Breast epithelium (tissue), 4 donors: ENCODE data around the gene TUBB1. TPM values are rescaled to one million over a fixed set of nuclear protein-coding genes. Genes with fewer than 3 reads are reported as not detected.
"Not testable (repeated sequence)": the region's sequence is repeated elsewhere in the genome, so short reads cannot be mapped to it uniquely, and the experiment has no call there.

Source experiments
- DNase-seq, 2 donors: peaks; one replicate each; pipeline ENCODE4 v3.0.0-alpha.2; 2019; ENCODE audit warnings: low spot score in 2 of 2
- H3K27ac ChIP-seq, 2 donors: fragments of 200-600 bp; sonication (generic) in 1 of 2; one replicate each; pipeline ENCODE4 v1.5.1; 2016 to 2019; ENCODE audit warnings: mild to moderate bottlenecking in 1 of 2
- H3K27me3 ChIP-seq, 2 donors: fragments of 200-600 bp; sonication (generic) in 1 of 2; one replicate each; pipeline versions ENCODE4 v1.5.1 to v1.6.0; 2017 to 2019; ENCODE audit warnings: control low read depth in 1 of 2, mild to moderate bottlenecking in 1 of 2
- H3K36me3 ChIP-seq: fragments of 200-600 bp; one replicate; pipeline ENCODE4 v1.5.1; 2019
- H3K4me1 ChIP-seq, 2 donors: fragments of 200-600 bp; sonication (generic); one replicate each; pipeline ENCODE4 v1.5.1; 2016 to 2019; ENCODE audit warnings: control low read depth in 1 of 2
- H3K4me3 ChIP-seq, 3 donors: fragments of 200-600 bp; sonication (generic); 1 replicate in 2 of 3; 2 replicates in 1 of 3; pipeline ENCODE4 v1.5.1; 2016 to 2019; ENCODE audit warnings: mild to moderate bottlenecking in 3 of 3, moderate library complexity in 2 of 3
- H3K9me3 ChIP-seq, 2 donors: fragments of 200-600 bp; sonication (generic) in 1 of 2; one replicate each; pipeline ENCODE4 v1.5.1; 2016 to 2019; ENCODE audit warnings: control low read depth in 1 of 2
- CTCF ChIP-seq, 3 donors: fragments of 450-650 bp; IDR thresholded peaks; one replicate each; pipeline ENCODE4 v1.5.1; 2016 to 2017; ENCODE audit warnings: antibody characterized with exemption in 3 of 3, mild to moderate bottlenecking in 3 of 3, moderate library complexity in 3 of 3
- POLR2A ChIP-seq: fragments of 450-650 bp; IDR thresholded peaks from one replicate; pipeline ENCODE4 v1.6.1; 2016; ENCODE audit warnings: antibody characterized with exemption, mild to moderate bottlenecking, moderate library complexity
- POLR2AphosphoS5 ChIP-seq, 3 donors: sonication (generic); formaldehyde crosslinking; IDR thresholded peaks; one replicate each; pipeline ENCODE4 v1.6.1; 2017; ENCODE audit warnings: antibody characterized with exemption in 3 of 3
- intact Hi-C: fragments of 100-400 bp; cut with DNase I; formaldehyde crosslinking; loops from one replicate; pipeline ENCODE4 v1.15.1; 2023; ENCODE audit warnings: low total_unique reads
- total RNA-seq, 3 donors: library from RNA; depleted of rRNA; stranded (reverse); fragments of >200 nt; gene quantifications; one replicate each; pipeline ENCODE4 v1.1.0, GENCODE V29; 2016

Gene TUBB1
- total RNA-seq, 3 donors from 2014 or later: 0.16 TPM; not detected in 2

GRCh38 chr20:59010995-59011873, 8.0 kb upstream of the TUBB1 start:
- DNase-seq: peak; percentile 79 to 91
- no peak for TF ChIP-seq POLR2A
- peak; percentile 26 to 71 (median 35) for TF ChIP-seq POLR2AphosphoS5 (IDR thresholded peaks at IDR 0.05)
- TF ChIP-seq CTCF (IDR thresholded peaks at IDR 0.05): no peak
- H3K27ac ChIP-seq: peak overlapping the region; percentile 89 to 93
- no peaks in the 10 kb centered on the region for H3K9me3 ChIP-seq
- H3K36me3 ChIP-seq: no peaks in the 10 kb centered on the region
- H3K27me3 ChIP-seq: no peaks in the 10 kb centered on the region
- peaks cover 8 to 9% of the 10 kb centered on the region in 2 donors for H3K4me1 ChIP-seq
- intact Hi-C loops: no loop called here
- peak overlapping the region in 1 of 3 donors; percentile 45 for H3K4me3 ChIP-seq

- H3K27me3 ChIP-seq, DNase-seq, H3K4me3 ChIP-seq, H3K4me1 ChIP-seq, H3K36me3 ChIP-seq, H3K9me3 ChIP-seq, intact Hi-C loops: not testable (repeated sequence)
- H3K27ac ChIP-seq: peak overlapping the region; percentile 89 to 93
Measured at GRCh38 chr20:59011874-59012157, 7.4 kb upstream of the TUBB1 start.

GRCh38 chr20:59013031-59013951, 5.9 kb upstream of the TUBB1 start:
- Histone ChIP-seq H3K9me3 (no peaks in the 10 kb centered on the region), H3K4me3 (no peak overlapping the region), H3K36me3 (no peaks in the 10 kb centered on the region), H3K27me3 (no peaks in the 10 kb centered on the region), H3K27ac (no peak overlapping the region), H3K4me1 (peaks cover 5 to 8% of the 10 kb centered on the region in 2 donors)
- TF ChIP-seq CTCF (IDR thresholded peaks at IDR 0.05): no peak
- no peak for TF ChIP-seq POLR2AphosphoS5 (IDR thresholded peaks at IDR 0.05)
- no peak for TF ChIP-seq POLR2A
- intact Hi-C loops: no loop called here
- no peak for DNase-seq

- TF ChIP-seq POLR2A (no peak), POLR2AphosphoS5 (IDR thresholded peaks at IDR 0.05) (no peak), CTCF (IDR thresholded peaks at IDR 0.05) (no peak)
- DNase-seq: no peak
- Histone ChIP-seq H3K36me3 (no peaks in the 10 kb centered on the region), H3K4me3 (no peak overlapping the region), H3K9me3 (no peaks in the 10 kb centered on the region), H3K27me3 (no peaks in the 10 kb centered on the region), H3K27ac (no peak overlapping the region), H3K4me1 (peaks cover 5 to 8% of the 10 kb centered on the region in 2 donors)
- intact Hi-C loops: no loop called here
Measured at GRCh38 chr20:59013959-59014608, 5.1 kb upstream of the TUBB1 start.

GRCh38 chr20:59014680-59015389, 4.4 kb upstream of the TUBB1 start:
- no peaks in the 10 kb centered on the region for H3K9me3 ChIP-seq
- no peak overlapping the region for H3K27ac ChIP-seq
- intact Hi-C loops: no loop called here
- peaks cover 5 to 8% of the 10 kb centered on the region in 2 donors for H3K4me1 ChIP-seq
- no peak for TF ChIP-seq POLR2A
- DNase-seq: no peak
- H3K4me3 ChIP-seq: no peak overlapping the region
- H3K27me3 ChIP-seq: no peaks in the 10 kb centered on the region
- H3K36me3 ChIP-seq: no peaks in the 10 kb centered on the region
